Astrocyte (in vitro differentiated cells and primary cell): ENCODE measurements around the gene RBCK1. TPM values are rescaled to one million over a fixed set of nuclear protein-coding genes. Genes with fewer than 3 reads are reported as not detected.

Experiments used
- DNase-seq: peaks from one replicate; pipeline ENCODE4 v3.0.0-alpha.2; 2010; ENCODE audit warnings: low read depth
- FAIRE-seq: peaks from 2 replicates; lab custom pipeline; 2011; peaks lifted over from hg19 to GRCh38; lab: Jason Lieb, UNC
- H2AFZ ChIP-seq: 2 replicates; pipeline ENCODE4 v1.6.0; 2012; ENCODE audit warnings: low read depth, low read length, inconsistent platforms
- H3K27ac ChIP-seq: 2 replicates; pipeline ENCODE4 v1.5.1; 2011; ENCODE audit warnings: low read depth, low read length, inconsistent platforms
- H3K27me3 ChIP-seq: 2 replicates; pipeline ENCODE4 v1.6.0; 2011; ENCODE audit warnings: low read length, inconsistent platforms; ENCODE audit not compliant: insufficient read depth
- H3K36me3 ChIP-seq: 2 replicates; pipeline ENCODE4 v1.5.1; 2011; ENCODE audit warnings: low read length, inconsistent platforms; ENCODE audit not compliant: insufficient read depth
- H3K4me1 ChIP-seq: 2 replicates; pipeline ENCODE4 v1.5.1; 2011; ENCODE audit warnings: low read length, inconsistent platforms; ENCODE audit not compliant: insufficient read depth
- H3K4me2 ChIP-seq: 2 replicates; pipeline ENCODE4 v1.6.0; 2012; ENCODE audit warnings: low read length, inconsistent platforms
- H3K4me3 ChIP-seq: 2 replicates; pipeline ENCODE4 v1.5.1; 2011; ENCODE audit warnings: low read depth, mild to moderate bottlenecking, low read length, inconsistent platforms; ENCODE audit not compliant: insufficient read depth
- H3K79me2 ChIP-seq: 2 replicates; pipeline ENCODE4 v1.6.0; 2012; ENCODE audit warnings: mild to moderate bottlenecking, low read length, inconsistent platforms; ENCODE audit not compliant: insufficient read depth
- H3K9ac ChIP-seq: 2 replicates; pipeline ENCODE4 v1.6.0; 2012; ENCODE audit warnings: mild to moderate bottlenecking, low read length, inconsistent platforms
- H3K9me3 ChIP-seq: 2 replicates; pipeline ENCODE4 v1.5.1; 2012; ENCODE audit warnings: low read depth, mild to moderate bottlenecking, low read length, inconsistent platforms; ENCODE audit not compliant: insufficient read depth
- H4K20me1 ChIP-seq: 2 replicates; pipeline ENCODE4 v1.6.0; 2012; ENCODE audit warnings: low read length, inconsistent platforms; ENCODE audit not compliant: insufficient read depth
- H3K27ac Mint-ChIP-seq: one replicate; pipeline ENCODE4 v1.8.0; 2021; ENCODE audit warnings: mild to moderate bottlenecking, mixed read lengths; ENCODE audit not compliant: unreplicated experiment
- H3K27me3 Mint-ChIP-seq: one replicate; pipeline ENCODE4 v1.8.0; 2021; ENCODE audit warnings: low read depth, mixed read lengths; ENCODE audit not compliant: unreplicated experiment
- H3K36me3 Mint-ChIP-seq: one replicate; pipeline ENCODE4 v1.8.0; 2021; ENCODE audit warnings: low read depth, mixed read lengths; ENCODE audit not compliant: unreplicated experiment
- H3K4me1 Mint-ChIP-seq: one replicate; pipeline ENCODE4 v1.8.0; 2021; ENCODE audit warnings: low read depth, mixed read lengths; ENCODE audit not compliant: unreplicated experiment
- H3K4me3 Mint-ChIP-seq: one replicate; pipeline ENCODE4 v1.8.0; 2021; ENCODE audit warnings: mild to moderate bottlenecking, moderate library complexity, mixed read lengths; ENCODE audit not compliant: unreplicated experiment
- H3K9me3 Mint-ChIP-seq: one replicate; pipeline ENCODE4 v1.8.0; 2021; ENCODE audit warnings: mild to moderate bottlenecking, mixed read lengths; ENCODE audit not compliant: unreplicated experiment
- EZH2 ChIP-seq: IDR thresholded peaks from 2 replicates; pipeline ENCODE4 v1.6.1; 2012; ENCODE audit warnings: mild to moderate bottlenecking, low read length, inconsistent platforms; ENCODE audit not compliant: insufficient read depth
- total RNA-seq: library from RNA; stranded (reverse); gene quantifications from 2 replicates; pipeline ENCODE4 v1.2.1, GENCODE V29; 2021
- TF ChIP-seq, protein P1 (sequence below): IDR thresholded peaks from 2 replicates; pipeline ENCODE4 v1.5.1; 2011; ENCODE audit warnings: low read depth, mild to moderate bottlenecking, inconsistent platforms, low read length, moderate library complexity; ENCODE audit not compliant: insufficient read depth

RBCK1 gene
- total RNA-seq, 1 donor from 2014 or later: 124 TPM

DNA sequence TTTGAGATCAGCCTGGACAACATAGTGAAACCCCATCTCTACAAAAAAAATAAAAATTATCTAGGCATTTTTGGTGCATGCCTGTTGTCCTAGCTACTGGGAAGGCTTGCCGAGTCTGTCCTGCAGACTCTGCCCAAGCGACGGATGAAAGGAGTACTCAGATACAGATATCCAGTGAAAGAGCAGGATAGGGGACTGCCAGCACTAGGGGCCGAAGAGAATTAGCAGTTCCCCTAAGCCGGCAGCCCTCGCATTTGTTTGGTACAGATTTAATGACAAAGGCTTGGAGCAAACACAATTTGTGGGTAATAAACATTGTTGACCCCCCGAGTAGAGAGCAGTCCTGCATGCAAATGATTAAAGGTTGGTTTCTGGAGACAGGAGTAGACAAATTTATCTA lies 59.7 kb downstream of the RBCK1 start:
- no peak for DNase-seq
- Histone ChIP-seq H3K9me3 (peaks cover 3% of the 10 kb centered on the region), H3K79me2 (no peaks in the 10 kb centered on the region), H3K4me3 (no peak overlapping the region), H3K4me2 (no peak overlapping the region), H3K27ac (no peak overlapping the region), H3K27me3 (peaks cover 2% of the 10 kb centered on the region), H2AFZ (no peak overlapping the region), H3K4me1 (peaks cover 3% of the 10 kb centered on the region), H3K36me3 (no peaks in the 10 kb centered on the region), H4K20me1 (no peaks in the 10 kb centered on the region), H3K9ac (no peak overlapping the region)
- Mint-ChIP-seq H3K27ac (no peak overlapping the region), H3K4me1 (peaks cover 2% of the 10 kb centered on the region), H3K36me3 (peaks cover 10% of the 10 kb centered on the region), H3K9me3 (peaks cover 37% of the 10 kb centered on the region), H3K27me3 (peaks cover 3% of the 10 kb centered on the region), H3K4me3 (no peak overlapping the region)
- TF ChIP-seq, protein P1, sequence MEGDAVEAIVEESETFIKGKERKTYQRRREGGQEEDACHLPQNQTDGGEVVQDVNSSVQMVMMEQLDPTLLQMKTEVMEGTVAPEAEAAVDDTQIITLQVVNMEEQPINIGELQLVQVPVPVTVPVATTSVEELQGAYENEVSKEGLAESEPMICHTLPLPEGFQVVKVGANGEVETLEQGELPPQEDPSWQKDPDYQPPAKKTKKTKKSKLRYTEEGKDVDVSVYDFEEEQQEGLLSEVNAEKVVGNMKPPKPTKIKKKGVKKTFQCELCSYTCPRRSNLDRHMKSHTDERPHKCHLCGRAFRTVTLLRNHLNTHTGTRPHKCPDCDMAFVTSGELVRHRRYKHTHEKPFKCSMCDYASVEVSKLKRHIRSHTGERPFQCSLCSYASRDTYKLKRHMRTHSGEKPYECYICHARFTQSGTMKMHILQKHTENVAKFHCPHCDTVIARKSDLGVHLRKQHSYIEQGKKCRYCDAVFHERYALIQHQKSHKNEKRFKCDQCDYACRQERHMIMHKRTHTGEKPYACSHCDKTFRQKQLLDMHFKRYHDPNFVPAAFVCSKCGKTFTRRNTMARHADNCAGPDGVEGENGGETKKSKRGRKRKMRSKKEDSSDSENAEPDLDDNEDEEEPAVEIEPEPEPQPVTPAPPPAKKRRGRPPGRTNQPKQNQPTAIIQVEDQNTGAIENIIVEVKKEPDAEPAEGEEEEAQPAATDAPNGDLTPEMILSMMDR: no peak
- TF ChIP-seq EZH2: no peak
- FAIRE-seq: no peak

DNA sequence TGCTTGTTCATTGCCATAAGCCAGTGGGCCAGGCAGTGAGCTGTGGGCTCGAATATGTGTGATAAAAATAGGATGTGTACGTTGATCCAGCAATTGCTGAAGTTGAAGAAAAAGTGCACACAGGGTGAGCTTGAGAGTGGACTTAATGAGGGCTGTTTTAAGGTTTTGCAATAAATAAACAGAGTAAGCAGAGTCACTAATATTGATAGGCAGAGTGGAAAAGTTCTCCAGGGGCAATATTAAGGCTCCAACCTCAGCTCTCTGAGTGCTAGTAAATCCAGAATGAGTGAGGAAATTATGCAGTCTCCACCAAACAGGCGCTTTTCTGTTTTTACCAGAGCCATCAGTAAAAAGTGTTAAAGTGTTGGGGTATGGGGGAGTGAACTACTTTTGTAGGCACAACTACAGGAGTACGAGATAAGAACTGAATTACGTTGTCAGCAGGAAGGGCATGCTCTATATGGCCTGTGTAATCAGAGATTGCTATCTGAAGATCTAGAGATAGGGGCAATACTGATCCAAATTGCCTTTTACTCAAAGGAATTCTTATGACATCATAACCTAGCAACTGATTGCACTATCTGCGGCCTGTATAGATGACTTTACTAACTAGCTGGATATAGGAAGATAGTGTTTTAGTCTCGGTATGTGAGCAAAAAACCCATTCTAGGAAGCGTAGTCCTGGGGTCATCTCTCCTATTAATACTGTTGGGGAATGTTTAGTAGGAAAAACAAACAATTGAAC lies 61.8 kb downstream of the RBCK1 start:
- Histone ChIP-seq H3K4me3 (no peak overlapping the region), H3K9ac (no peak overlapping the region), H3K4me1 (no peaks in the 10 kb centered on the region), H3K27ac (no peak overlapping the region), H3K36me3 (peaks cover 4% of the 10 kb centered on the region), H3K4me2 (no peak overlapping the region), H3K9me3 (peaks cover 3% of the 10 kb centered on the region), H2AFZ (no peak overlapping the region), H3K79me2 (no peaks in the 10 kb centered on the region), H3K27me3 (peaks cover 2% of the 10 kb centered on the region), H4K20me1 (no peaks in the 10 kb centered on the region)
- Mint-ChIP-seq H3K9me3 (peaks cover 36% of the 10 kb centered on the region), H3K4me1 (peaks cover 2% of the 10 kb centered on the region), H3K4me3 (no peak overlapping the region), H3K36me3 (peaks cover 25% of the 10 kb centered on the region), H3K27me3 (peaks cover 3% of the 10 kb centered on the region), H3K27ac (no peak overlapping the region)
- no peak for FAIRE-seq
- no peak for DNase-seq
- TF ChIP-seq EZH2: no peak
- TF ChIP-seq, protein P1: no peak
